ENCODE measurements around the gene USB1.

USB1 gene

GRCh38 chr16:58051296-58051695 is 50.1 kb downstream of the USB1 start:
- no peaks in the 10 kb centered on the region for H3K9me3 ChIP-seq (ENCODE audit: control insufficient read depth in 2 of 2, low read length in 2 of 2)
- H3K9ac ChIP-seq (ENCODE audit: low read length in 2 of 2): no peak overlapping the region
- no peak overlapping the region for H3K4me3 ChIP-seq (ENCODE audit: low read length in 2 of 2)
- peaks cover 4% of the 10 kb centered on the region for H3K4me1 ChIP-seq (ENCODE audit: control insufficient read depth, insufficient read depth, low read length)
- no peak overlapping the region for H3K27ac ChIP-seq (ENCODE audit: low read length)
- no peaks in the 10 kb centered on the region for H3K36me3 ChIP-seq (ENCODE audit: control insufficient read depth in 2 of 2, insufficient read depth in 2 of 2, low read length in 2 of 2)
- H3K27me3 ChIP-seq (ENCODE audit: control insufficient read depth in 1 of 2, insufficient read depth in 2 of 2, low read length in 2 of 2): no peaks in the 10 kb centered on the region

GRCh38 chr16:58051821-58052603 is 50.8 kb downstream of the USB1 start:
- Histone ChIP-seq H3K27me3 (ENCODE audit: control insufficient read depth in 1 of 2, insufficient read depth in 2 of 2, low read length in 2 of 2) (no peaks in the 10 kb centered on the region), H3K36me3 (ENCODE audit: control insufficient read depth in 2 of 2, insufficient read depth in 2 of 2, low read length in 2 of 2) (no peaks in the 10 kb centered on the region), H3K9ac (ENCODE audit: low read length in 2 of 2) (no peak overlapping the region), H3K4me3 (ENCODE audit: low read length in 2 of 2) (no peak overlapping the region), H3K27ac (ENCODE audit: low read length) (no peak overlapping the region), H3K4me1 (ENCODE audit: control insufficient read depth, insufficient read depth, low read length) (peaks cover under 1% of the 10 kb centered on the region), H3K9me3 (ENCODE audit: control insufficient read depth in 2 of 2, low read length in 2 of 2) (no peaks in the 10 kb centered on the region)

- H3K36me3 ChIP-seq (ENCODE audit: control insufficient read depth in 2 of 2, insufficient read depth in 2 of 2, low read length in 2 of 2): no peaks in the 10 kb centered on the region
- H3K27ac ChIP-seq (ENCODE audit: low read length): no peak overlapping the region
- no peak overlapping the region for H3K9ac ChIP-seq (ENCODE audit: low read length in 2 of 2)
- no peaks in the 10 kb centered on the region for H3K9me3 ChIP-seq (ENCODE audit: control insufficient read depth in 2 of 2, low read length in 2 of 2)
- H3K27me3 ChIP-seq (ENCODE audit: control insufficient read depth in 1 of 2, insufficient read depth in 2 of 2, low read length in 2 of 2): no peaks in the 10 kb centered on the region
- H3K4me1 ChIP-seq (ENCODE audit: control insufficient read depth, insufficient read depth, low read length): no peaks in the 10 kb centered on the region
- H3K4me3 ChIP-seq (ENCODE audit: low read length in 2 of 2): no peak overlapping the region
Measured at GRCh38 chr16:58053682-58054005, 52.4 kb downstream of the USB1 start.

- Histone ChIP-seq H3K27me3 (ENCODE audit: control insufficient read depth in 1 of 2, insufficient read depth in 2 of 2, low read length in 2 of 2) (no peaks in the 10 kb centered on the region), H3K27ac (ENCODE audit: low read length) (no peak overlapping the region), H3K9me3 (ENCODE audit: control insufficient read depth in 2 of 2, low read length in 2 of 2) (no peaks in the 10 kb centered on the region), H3K9ac (ENCODE audit: low read length in 2 of 2) (no peak overlapping the region), H3K4me3 (ENCODE audit: low read length in 2 of 2) (no peak overlapping the region), H3K36me3 (ENCODE audit: control insufficient read depth in 2 of 2, insufficient read depth in 2 of 2, low read length in 2 of 2) (no peaks in the 10 kb centered on the region), H3K4me1 (ENCODE audit: control insufficient read depth, insufficient read depth, low read length) (no peaks in the 10 kb centered on the region)
Measured at GRCh38 chr16:58054289-58054688, 53.1 kb downstream of the USB1 start.

- H3K27ac ChIP-seq (ENCODE audit: low read length): no peak overlapping the region
- no peak overlapping the region for H3K4me3 ChIP-seq (ENCODE audit: low read length in 2 of 2)
- H3K4me1 ChIP-seq (ENCODE audit: control insufficient read depth, insufficient read depth, low read length): no peaks in the 10 kb centered on the region
- no peaks in the 10 kb centered on the region for H3K36me3 ChIP-seq (ENCODE audit: control insufficient read depth in 2 of 2, insufficient read depth in 2 of 2, low read length in 2 of 2)
- H3K27me3 ChIP-seq (ENCODE audit: control insufficient read depth in 1 of 2, insufficient read depth in 2 of 2, low read length in 2 of 2): no peaks in the 10 kb centered on the region
- no peak overlapping the region for H3K9ac ChIP-seq (ENCODE audit: low read length in 2 of 2)
- H3K9me3 ChIP-seq (ENCODE audit: control insufficient read depth in 2 of 2, low read length in 2 of 2): no peaks in the 10 kb centered on the region
Measured at GRCh38 chr16:58056580-58056979, 55.4 kb downstream of the USB1 start.

GRCh38 chr16:58057121-58057520 is 55.9 kb downstream of the USB1 start:
- H3K27me3 ChIP-seq (ENCODE audit: control insufficient read depth in 1 of 2, insufficient read depth in 2 of 2, low read length in 2 of 2): no peaks in the 10 kb centered on the region
- no peaks in the 10 kb centered on the region for H3K4me1 ChIP-seq (ENCODE audit: control insufficient read depth, insufficient read depth, low read length)
- no peak overlapping the region for H3K4me3 ChIP-seq (ENCODE audit: low read length in 2 of 2)
- H3K36me3 ChIP-seq (ENCODE audit: control insufficient read depth in 2 of 2, insufficient read depth in 2 of 2, low read length in 2 of 2): no peaks in the 10 kb centered on the region
- no peak overlapping the region for H3K27ac ChIP-seq (ENCODE audit: low read length)
- H3K9ac ChIP-seq (ENCODE audit: low read length in 2 of 2): no peak overlapping the region
- H3K9me3 ChIP-seq (ENCODE audit: control insufficient read depth in 2 of 2, low read length in 2 of 2): no peaks in the 10 kb centered on the region

GRCh38 chr16:58057784-58058183 is 56.6 kb downstream of the USB1 start:
- no peak overlapping the region for H3K27ac ChIP-seq (ENCODE audit: low read length)
- H3K27me3 ChIP-seq (ENCODE audit: control insufficient read depth in 1 of 2, insufficient read depth in 2 of 2, low read length in 2 of 2): no peaks in the 10 kb centered on the region
- no peaks in the 10 kb centered on the region for H3K9me3 ChIP-seq (ENCODE audit: control insufficient read depth in 2 of 2, low read length in 2 of 2)
- H3K4me3 ChIP-seq (ENCODE audit: low read length in 2 of 2): no peak overlapping the region
- no peak overlapping the region for H3K9ac ChIP-seq (ENCODE audit: low read length in 2 of 2)
- no peaks in the 10 kb centered on the region for H3K36me3 ChIP-seq (ENCODE audit: control insufficient read depth in 2 of 2, insufficient read depth in 2 of 2, low read length in 2 of 2)
- no peaks in the 10 kb centered on the region for H3K4me1 ChIP-seq (ENCODE audit: control insufficient read depth, insufficient read depth, low read length)

GRCh38 chr16:58062821-58063220 is 61.6 kb downstream of the USB1 start:
- Histone ChIP-seq H3K4me3 (ENCODE audit: low read length in 2 of 2) (no peak overlapping the region), H3K36me3 (ENCODE audit: control insufficient read depth in 2 of 2, insufficient read depth in 2 of 2, low read length in 2 of 2) (no peaks in the 10 kb centered on the region), H3K9me3 (ENCODE audit: control insufficient read depth in 2 of 2, low read length in 2 of 2) (no peaks in the 10 kb centered on the region), H3K9ac (ENCODE audit: low read length in 2 of 2) (no peak overlapping the region), H3K27ac (ENCODE audit: low read length) (no peak overlapping the region), H3K4me1 (ENCODE audit: control insufficient read depth, insufficient read depth, low read length) (no peaks in the 10 kb centered on the region), H3K27me3 (ENCODE audit: control insufficient read depth in 1 of 2, insufficient read depth in 2 of 2, low read length in 2 of 2) (no peaks in the 10 kb centered on the region)

- Histone ChIP-seq H3K4me1 (ENCODE audit: control insufficient read depth, insufficient read depth, low read length) (no peaks in the 10 kb centered on the region), H3K4me3 (ENCODE audit: low read length in 2 of 2) (no peak overlapping the region), H3K27ac (ENCODE audit: low read length) (no peak overlapping the region), H3K36me3 (ENCODE audit: control insufficient read depth in 2 of 2, insufficient read depth in 2 of 2, low read length in 2 of 2) (no peaks in the 10 kb centered on the region), H3K9me3 (ENCODE audit: control insufficient read depth in 2 of 2, low read length in 2 of 2) (no peaks in the 10 kb centered on the region), H3K27me3 (ENCODE audit: control insufficient read depth in 1 of 2, insufficient read depth in 2 of 2, low read length in 2 of 2) (no peaks in the 10 kb centered on the region), H3K9ac (ENCODE audit: low read length in 2 of 2) (no peak overlapping the region)
Measured at GRCh38 chr16:58063377-58064076, 62.3 kb downstream of the USB1 start.

- Histone ChIP-seq H3K36me3 (ENCODE audit: control insufficient read depth in 2 of 2, insufficient read depth in 2 of 2, low read length in 2 of 2) (no peaks in the 10 kb centered on the region), H3K9ac (ENCODE audit: low read length in 2 of 2) (no peak overlapping the region), H3K4me3 (ENCODE audit: low read length in 2 of 2) (no peak overlapping the region), H3K27ac (ENCODE audit: low read length) (no peak overlapping the region), H3K27me3 (ENCODE audit: control insufficient read depth in 1 of 2, insufficient read depth in 2 of 2, low read length in 2 of 2) (peaks cover 0 to 2% of the 10 kb centered on the region in 2 donors), H3K9me3 (ENCODE audit: control insufficient read depth in 2 of 2, low read length in 2 of 2) (no peaks in the 10 kb centered on the region), H3K4me1 (ENCODE audit: control insufficient read depth, insufficient read depth, low read length) (no peaks in the 10 kb centered on the region)
Measured at GRCh38 chr16:58070585-58070984, 69.4 kb downstream of the USB1 start.

Measured in stomach smooth muscle (tissue), 2 donors.